Spleen (tissue), 7 donors: Measurements from ENCODE around the gene IRAK4.

Source experiments
- POLR2A ChIP-seq, 3 donors: fragments of 450-650 bp; IDR thresholded peaks; one replicate each; pipeline ENCODE4 v1.5.1; 2017; ENCODE audit warnings: antibody characterized with exemption in 3 of 3, mild to moderate bottlenecking in 1 of 3
- POLR2AphosphoS5 ChIP-seq, 3 donors: sonication (generic); formaldehyde crosslinking; IDR thresholded peaks; one replicate each; pipeline ENCODE4 v1.5.1; 2017; ENCODE audit warnings: antibody characterized with exemption in 3 of 3
- TF ChIP-seq, protein P1 (sequence below), 11 experiments: fragments of 200-600 bp in 7 of 11; fragments of 450-650 bp in 4 of 11; sonication (generic) in 4 of 11; IDR thresholded peaks in 8 of 11; conservative IDR thresholded peaks in 3 of 11; 1 replicate in 7 of 11; 2 replicates in 4 of 11; pipeline versions ENCODE4 v1.4.0 to v1.8.0; 2016 to 2021; ENCODE audit warnings: antibody characterized with exemption in 11 of 11, inconsistent platforms in 4 of 11, mild to moderate bottlenecking in 1 of 11
- donor health status: DM: no; HTN: no; CAD: no; lungs with moderate emphysema.
- donor health status: DM: no; HTN: no; CAD: no.
- donor health status: DM: no; HTN: no; CAD: no.

DNA sequence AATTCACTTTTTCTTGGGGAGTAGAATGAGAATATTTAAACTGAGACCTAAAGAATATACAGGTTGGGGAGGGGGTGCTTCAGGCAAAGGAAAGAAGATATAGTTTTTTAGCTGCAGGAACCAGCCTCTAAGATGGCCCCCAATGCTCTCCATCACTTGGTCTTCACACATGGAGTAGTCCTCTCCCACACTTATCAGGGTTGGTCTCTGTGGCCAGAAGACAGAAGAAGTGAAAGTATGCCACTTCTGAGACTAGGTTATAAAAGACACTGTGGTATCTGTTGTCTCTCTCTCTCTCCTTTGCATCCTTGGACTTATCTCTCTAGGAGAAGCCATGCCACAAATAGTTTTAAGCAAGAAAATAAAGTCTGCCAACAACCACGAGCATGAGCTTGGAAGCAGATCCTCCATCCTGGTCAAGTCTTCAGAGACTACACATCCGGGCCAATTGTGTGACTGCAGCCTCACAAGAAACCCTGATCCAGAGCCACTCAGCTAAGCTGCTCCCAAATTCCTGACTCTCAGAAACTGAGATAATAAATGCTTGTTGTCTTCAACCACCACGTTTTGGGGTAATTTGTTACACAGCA lies 18.1 kb upstream of the IRAK4 start:
- TF ChIP-seq, protein P1, sequence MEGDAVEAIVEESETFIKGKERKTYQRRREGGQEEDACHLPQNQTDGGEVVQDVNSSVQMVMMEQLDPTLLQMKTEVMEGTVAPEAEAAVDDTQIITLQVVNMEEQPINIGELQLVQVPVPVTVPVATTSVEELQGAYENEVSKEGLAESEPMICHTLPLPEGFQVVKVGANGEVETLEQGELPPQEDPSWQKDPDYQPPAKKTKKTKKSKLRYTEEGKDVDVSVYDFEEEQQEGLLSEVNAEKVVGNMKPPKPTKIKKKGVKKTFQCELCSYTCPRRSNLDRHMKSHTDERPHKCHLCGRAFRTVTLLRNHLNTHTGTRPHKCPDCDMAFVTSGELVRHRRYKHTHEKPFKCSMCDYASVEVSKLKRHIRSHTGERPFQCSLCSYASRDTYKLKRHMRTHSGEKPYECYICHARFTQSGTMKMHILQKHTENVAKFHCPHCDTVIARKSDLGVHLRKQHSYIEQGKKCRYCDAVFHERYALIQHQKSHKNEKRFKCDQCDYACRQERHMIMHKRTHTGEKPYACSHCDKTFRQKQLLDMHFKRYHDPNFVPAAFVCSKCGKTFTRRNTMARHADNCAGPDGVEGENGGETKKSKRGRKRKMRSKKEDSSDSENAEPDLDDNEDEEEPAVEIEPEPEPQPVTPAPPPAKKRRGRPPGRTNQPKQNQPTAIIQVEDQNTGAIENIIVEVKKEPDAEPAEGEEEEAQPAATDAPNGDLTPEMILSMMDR (IDR thresholded peaks at IDR 0.05 in 8 of 11, conservative IDR thresholded peaks at IDR 0.05 in 3 of 11), result no peak
- no peak for TF ChIP-seq POLR2A (IDR thresholded peaks at IDR 0.05)
- no peak for TF ChIP-seq POLR2AphosphoS5 (IDR thresholded peaks at IDR 0.05)
